Kasumi-1 (cell line): ENCODE results near the gene SPATA31A1.
"Not testable (repeated sequence)": the region's sequence is repeated elsewhere in the genome, so short reads cannot be mapped to it uniquely, and the experiment has no call there.

Experiments used
- DNase-seq, 2 experiments: peaks; one replicate each; lab custom pipeline; 2025; lab: John Stamatoyannopoulos, UW

The SPATA31A1 gene

GRCh38 chr9:39355369-39355768 lies at the start of gene SPATA31A1:
SPATA31A1 (plus strand) TSS chr9:39355669; CDS start chr9:39355731, 62 bp downstream.
- not testable (repeated sequence) for DNase-seq

- DNase-seq = not testable (repeated sequence)
Measured at GRCh38 chr9:39407261-39408204, 52.1 kb downstream of the SPATA31A1 start.

GRCh38 chr9:39411254-39411940 lies 55.9 kb downstream of the SPATA31A1 start:
- DNase-seq = not testable (repeated sequence)
